PC-9 (cell line): ENCODE data around the gene KIAA0586.

Experiments used
- EZH2 ChIP-seq: fragments of 200-600 bp; sonication (generic); IDR thresholded peaks from 2 replicates; pipeline ENCODE4 v1.8.0; 2017; ENCODE audit warnings: antibody characterized with exemption, low read depth
- TF ChIP-seq, protein P1 (sequence below): fragments of 200-600 bp; sonication (generic); conservative IDR thresholded peaks from 2 replicates; pipeline ENCODE4 v1.6.1; 2017; ENCODE audit warnings: mixed run types, antibody characterized with exemption, mild to moderate bottlenecking, moderate library complexity

DNA sequence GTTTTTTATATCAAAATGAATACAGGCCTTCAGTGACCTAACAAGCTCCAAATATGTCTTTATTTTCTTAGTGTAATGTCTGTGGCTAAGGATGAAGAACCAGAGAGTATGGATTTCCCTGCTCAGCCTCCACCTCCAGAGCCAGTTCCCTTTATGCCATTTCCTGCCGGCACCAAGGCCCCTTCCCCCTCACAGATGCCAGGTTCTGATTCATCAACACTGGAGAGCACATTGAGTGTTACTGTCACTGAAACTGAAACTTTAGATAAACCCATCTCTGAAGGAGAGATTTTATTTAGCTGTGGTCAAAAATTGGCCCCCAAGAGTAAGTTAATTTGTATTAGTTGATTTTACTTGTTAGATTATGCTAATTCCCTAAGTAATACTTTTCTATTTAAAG, 61.0 kb downstream of the KIAA0586 start:
- TF ChIP-seq, protein P1, sequence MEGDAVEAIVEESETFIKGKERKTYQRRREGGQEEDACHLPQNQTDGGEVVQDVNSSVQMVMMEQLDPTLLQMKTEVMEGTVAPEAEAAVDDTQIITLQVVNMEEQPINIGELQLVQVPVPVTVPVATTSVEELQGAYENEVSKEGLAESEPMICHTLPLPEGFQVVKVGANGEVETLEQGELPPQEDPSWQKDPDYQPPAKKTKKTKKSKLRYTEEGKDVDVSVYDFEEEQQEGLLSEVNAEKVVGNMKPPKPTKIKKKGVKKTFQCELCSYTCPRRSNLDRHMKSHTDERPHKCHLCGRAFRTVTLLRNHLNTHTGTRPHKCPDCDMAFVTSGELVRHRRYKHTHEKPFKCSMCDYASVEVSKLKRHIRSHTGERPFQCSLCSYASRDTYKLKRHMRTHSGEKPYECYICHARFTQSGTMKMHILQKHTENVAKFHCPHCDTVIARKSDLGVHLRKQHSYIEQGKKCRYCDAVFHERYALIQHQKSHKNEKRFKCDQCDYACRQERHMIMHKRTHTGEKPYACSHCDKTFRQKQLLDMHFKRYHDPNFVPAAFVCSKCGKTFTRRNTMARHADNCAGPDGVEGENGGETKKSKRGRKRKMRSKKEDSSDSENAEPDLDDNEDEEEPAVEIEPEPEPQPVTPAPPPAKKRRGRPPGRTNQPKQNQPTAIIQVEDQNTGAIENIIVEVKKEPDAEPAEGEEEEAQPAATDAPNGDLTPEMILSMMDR = no peak
- TF ChIP-seq EZH2 = no peak
